Uterus (tissue), 2 donors: ENCODE results near the gene LIN54.

ENCODE experiments used
- CTCF ChIP-seq, 4 experiments: fragments of 200-600 bp in 2 of 4; fragments of 450-650 bp in 2 of 4; sonication (generic) in 2 of 4; IDR thresholded peaks; one replicate each; pipeline ENCODE4 v1.5.1; 2016 to 2019; ENCODE audit warnings: antibody characterized with exemption in 4 of 4, mild to moderate bottlenecking in 2 of 4, moderate library complexity in 1 of 4
- POLR2A ChIP-seq, 2 donors: fragments of 450-650 bp; IDR thresholded peaks; one replicate each; pipeline ENCODE4 v1.6.1; 2016; ENCODE audit warnings: antibody characterized with exemption in 2 of 2, mild to moderate bottlenecking in 1 of 2, moderate library complexity in 1 of 2

- TF ChIP-seq POLR2A (IDR thresholded peaks at IDR 0.05) (no peak), CTCF (IDR thresholded peaks at IDR 0.05) (no peak)
Measured at GRCh38 chr4:82989575-82990429, 20.8 kb downstream of the LIN54 start.
